Heart left ventricle (tissue), 16 donors: ENCODE results near the gene TUSC2. TPM values are rescaled to one million over a fixed set of nuclear protein-coding genes. Genes with fewer than 3 reads are reported as not detected.

Source experiments
- ATAC-seq, 4 donors: fragments of 200-7000 bp; cut with Tn5 transposase; one replicate each; pipeline ENCODE4 v1.9.1; 2020 to 2022; ENCODE audit warnings: moderate library complexity in 4 of 4, mild to moderate bottlenecking in 3 of 4, moderate number of reproducible peaks in 1 of 4
- DNase-seq, 5 donors: peaks; one replicate each; pipeline ENCODE4 v3.0.0-alpha.2; 2020
- H3K27ac ChIP-seq, 12 donors: fragments of 200-600 bp; sonication (generic) in 4 of 12; one replicate each; pipeline versions ENCODE4 v1.5.0 to v1.8.0; 2016 to 2022; ENCODE audit warnings: mild to moderate bottlenecking in 2 of 12
- H3K27me3 ChIP-seq, 9 donors: fragments of 200-600 bp; sonication (generic) in 2 of 9; one replicate each; pipeline versions ENCODE4 v1.5.1 to v1.8.0; 2016 to 2022; ENCODE audit warnings: mild to moderate bottlenecking in 3 of 9
- H3K36me3 ChIP-seq, 9 donors: fragments of 200-600 bp; sonication (generic) in 2 of 9; one replicate each; pipeline versions ENCODE4 v1.5.0 to v1.8.0; 2018 to 2022; ENCODE audit warnings: mild to moderate bottlenecking in 2 of 9
- H3K4me1 ChIP-seq, 12 donors: fragments of 200-600 bp; sonication (generic) in 4 of 12; one replicate each; pipeline versions ENCODE4 v1.5.0 to v1.8.0; 2016 to 2022; ENCODE audit warnings: mild to moderate bottlenecking in 3 of 12
- H3K4me3 ChIP-seq, 12 donors: fragments of 200-600 bp; sonication (generic) in 4 of 12; one replicate each; pipeline versions ENCODE4 v1.5.0 to v1.8.0; 2017 to 2022; ENCODE audit warnings: mild to moderate bottlenecking in 9 of 12, moderate library complexity in 4 of 12
- H3K9me3 ChIP-seq, 12 donors: fragments of 200-600 bp; sonication (generic) in 4 of 12; one replicate each; pipeline versions ENCODE4 v1.5.0 to v1.8.0; 2016 to 2022; ENCODE audit warnings: mild to moderate bottlenecking in 1 of 12
- CTCF ChIP-seq, 12 donors: fragments of 200-600 bp; sonication (generic) in 4 of 12; IDR thresholded peaks; one replicate each; pipeline versions ENCODE4 v1.5.0 to v1.8.0; 2018 to 2022; ENCODE audit warnings: antibody characterized with exemption in 12 of 12, mild to moderate bottlenecking in 5 of 12
- POLR2A ChIP-seq, 2 donors: fragments of 450-650 bp; IDR thresholded peaks; one replicate each; pipeline ENCODE4 v1.6.1; 2017; ENCODE audit warnings: antibody characterized with exemption in 2 of 2, mild to moderate bottlenecking in 2 of 2, moderate library complexity in 2 of 2
- WGBS, 4 donors: extraction: QIAGEN DNeasy Blood & Tissue Kit in 2 of 4; methylation state at CpG; one replicate each; pipeline versions ENCODE4 v1.1.5 to v1.1.7; 2013 to 2018; 5-methylcytosine and 5-hydroxymethylcytosine counted together
- intact Hi-C, 10 donors: fragments of 100-400 bp; cut with DNase I; formaldehyde crosslinking; loops; one replicate each; pipeline versions ENCODE4 v1.11.1 to v1.14.2; 2022
- polyA plus RNA-seq, 2 donors: library from polyadenylated mRNA; stranded (reverse); fragments of 200-250 nt; gene quantifications; one replicate each; pipeline ENCODE4 v1.2.3, GENCODE V29; 2013
- total RNA-seq, 9 donors: library from RNA; depleted of rRNA in 2 of 9; stranded (reverse); fragments of >200 nt in 2 of 9; fragmentation: NEBNext Ultra II Directional in 3 of 9; extraction: Animal tissue kit (Norgen Biotek cat#: 25700) in 3 of 9; gene quantifications; one replicate each; pipeline versions ENCODE4 v1.1.0 to v1.2.4, GENCODE V29; 2016 to 2023
- donor health status: ischemic (EF 13 %, LVEDD 7.1; RV severe dilation, severe dysfunction).
- donor health status: healthy with polysubstance abuse.
- donor health status: DM: no; HTN: yes; CAD: no.
- donor health status: DM: no; HTN: no; CAD: no.
- donor health status: ischemic (EF 25% LVEDD 6.9; RV normal size, moderate dysfunction).
- donor health status: ischemic (EF 25% LVEDD 5.7; RV mildly dilated, moderate dysfunction).
- donor health status: healthy.
- donor health status: DM: yes; HTN: yes; CAD: no.
- donor health status: ischemic (EF 35%, LVEDD 5.7; RV mildly dilated, moderate dysfunction).
- donor health status: nonischemic (EF 11% LVEDD 7.7; RV severe dilation, severe dysfunction).
- donor health status: DM: yes; HTN: yes; CAD: no.
- donor health status: PGD.
- donor health status: ischemic (EF 29% LVEDD 5.4; RV normal size, mild dysfunction).
- donor health status: nonischemic (EF 23%, LVEDD 6.1; RV moderate dilation, normal function).

Gene TUSC2
- total and polyA plus RNA-seq, 11 donors, result 24.5 to 68.1 (median 29.0) TPM

GRCh38 chr3:50336452-50337174 is 8.6 kb upstream of the TUSC2 start:
- peaks cover 0 to 4% (median 0%) of the 10 kb centered on the region in 9 donors for H3K27me3 ChIP-seq
- peak in 2 of 4 donors; percentile 0 for ATAC-seq
- peaks cover 13 to 87% (median 73%) of the 10 kb centered on the region in 12 donors for H3K4me1 ChIP-seq
- no peaks in the 10 kb centered on the region for H3K9me3 ChIP-seq
- DNase-seq, result no peak
- WGBS, 4 donors, result 0 to 1% (median 0%) methylated on average over 20 to 31 of the region's 31 CpGs
- H3K27ac ChIP-seq, result peak overlapping the region; percentile 92 to 100 (median 98)
- H3K4me3 ChIP-seq, result peak overlapping the region; percentile 70 to 97 (median 92)
- TF ChIP-seq POLR2A (IDR thresholded peaks at IDR 0.05) (no peak), CTCF (IDR thresholded peaks at IDR 0.05) (no peak)
- intact Hi-C loops, result loop anchor here in 1 of 10 donors (1.0 kb wide), 1 partner anchor 33 kb away; the partner anchor contains the start of gene HYAL1
- H3K36me3 ChIP-seq, result peaks cover 0 to 32% (median 8%) of the 10 kb centered on the region in 9 donors

DNA sequence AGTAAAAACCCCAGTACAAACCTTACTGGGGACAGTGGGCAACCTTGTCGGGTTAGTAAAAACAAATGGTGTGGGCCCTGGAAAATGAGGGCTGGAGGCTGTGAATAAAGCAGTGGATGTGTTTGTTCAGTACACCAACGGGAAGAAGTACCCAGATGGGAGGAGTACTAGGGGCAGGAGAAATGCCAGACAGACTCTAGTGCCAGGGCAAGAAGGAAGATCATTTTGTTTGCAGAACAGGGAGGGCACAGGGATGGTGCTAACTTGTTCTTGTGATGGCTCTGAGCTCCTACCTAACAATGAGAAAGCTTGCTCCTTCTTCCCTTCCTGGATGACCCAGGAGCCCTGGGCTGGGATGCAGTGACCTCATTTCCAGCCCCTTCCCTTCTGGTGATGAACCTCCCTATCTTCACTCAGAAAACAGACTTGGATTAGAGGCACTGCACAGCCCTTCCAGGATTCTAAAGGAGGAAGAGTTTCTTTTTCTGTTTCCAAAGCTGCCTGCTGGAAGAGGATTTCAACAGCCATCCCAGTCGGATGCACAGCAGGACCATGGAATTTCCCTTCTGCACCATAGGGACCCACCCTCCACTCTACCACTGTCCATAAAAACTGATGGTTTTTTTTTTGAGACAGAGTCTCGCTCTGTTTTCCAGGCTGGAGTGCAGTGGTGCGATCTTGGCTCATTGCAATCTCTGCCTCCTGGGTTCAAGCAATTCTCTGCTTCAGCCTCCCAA is 6.5 kb upstream of the TUSC2 start:
- TF ChIP-seq POLR2A (IDR thresholded peaks at IDR 0.05) (no peak), CTCF (IDR thresholded peaks at IDR 0.05) (no peak)
- Histone ChIP-seq H3K9me3 (no peaks in the 10 kb centered on the region), H3K4me1 (peaks cover 8 to 66% (median 56%) of the 10 kb centered on the region in 12 donors), H3K36me3 (peaks cover 0 to 53% (median 29%) of the 10 kb centered on the region in 9 donors), H3K27ac (peak overlapping the region; percentile 92 to 100 (median 98)), H3K4me3 (peak overlapping the region in 11 of 12 donors; percentile 5 to 97 (median 92)), H3K27me3 (no peaks in the 10 kb centered on the region)
- WGBS, 4 donors, result 34 to 60% (median 49%) methylated on average over 5 of the region's 5 CpGs
- DNase-seq (no peak), ATAC-seq (peak in 1 of 4 donors; percentile 1)
- intact Hi-C loops, result no loop called here

DNA sequence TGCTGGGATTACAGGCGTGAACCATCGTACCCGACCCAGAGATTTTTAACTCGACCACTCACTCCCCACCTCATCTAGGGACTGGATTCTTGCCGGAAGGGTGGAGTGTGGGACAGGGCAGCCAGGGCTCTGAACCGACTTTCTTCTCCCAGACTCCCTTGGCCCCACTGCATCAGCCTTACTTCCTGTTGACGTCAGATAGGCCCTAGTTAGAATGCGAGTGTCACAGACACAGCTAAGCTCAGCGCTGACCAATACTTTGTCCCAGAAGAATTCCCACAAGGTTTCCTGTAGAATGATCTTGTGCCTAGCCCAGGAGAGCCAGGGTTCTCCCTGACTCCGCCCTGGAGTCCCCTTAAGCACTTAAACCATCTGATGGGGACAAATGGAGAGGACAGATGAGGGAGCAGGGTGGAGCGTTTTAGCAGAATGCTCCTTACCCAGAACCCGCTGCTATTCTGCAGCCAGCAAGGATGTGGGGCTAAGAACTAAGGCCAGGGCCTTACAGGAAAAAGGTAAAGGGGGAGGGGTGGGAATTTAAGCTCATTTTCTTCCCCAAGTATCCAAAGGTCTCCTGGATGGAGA is 5.8 kb upstream of the TUSC2 start:
- peaks cover 0 to 59% (median 34%) of the 10 kb centered on the region in 9 donors for H3K36me3 ChIP-seq
- TF ChIP-seq CTCF (IDR thresholded peaks at IDR 0.05) (no peak), POLR2A (IDR thresholded peaks at IDR 0.05) (peak in 1 of 2 donors; percentile 58)
- H3K27ac ChIP-seq, result peak overlapping the region; percentile 92 to 100 (median 98)
- no peaks in the 10 kb centered on the region for H3K9me3 ChIP-seq
- 37 to 49% (median 43%) methylated on average over 12 of the region's 12 CpGs for WGBS, 4 donors
- ATAC-seq (peak; percentile 45 to 70 (median 46)), DNase-seq (peak; percentile 66 to 87 (median 86))
- no peaks in the 10 kb centered on the region for H3K27me3 ChIP-seq
- peaks cover 8 to 61% (median 52%) of the 10 kb centered on the region in 12 donors for H3K4me1 ChIP-seq
- intact Hi-C loops, result no loop called here
- peak overlapping the region in 11 of 12 donors; percentile 5 to 97 (median 92) for H3K4me3 ChIP-seq
